Omental fat pad (tissue), 4 donors: ENCODE measurements around the gene MT1A. TPM values are rescaled to one million over a fixed set of nuclear protein-coding genes. Genes with fewer than 3 reads are reported as not detected.
A peak's percentile ranks its signal among the peaks of the same experiment; 100 is the strongest.
"Not testable (repeated sequence)": the region's sequence is repeated elsewhere in the genome, so short reads cannot be mapped to it uniquely, and the experiment has no call there.

Source experiments
- ATAC-seq: fragments of 150-250 bp; one replicate; pipeline ENCODE4 v1.9.1; 2016; ENCODE audit warnings: mild to moderate bottlenecking, moderate library complexity; ENCODE audit not compliant: low FRiP score
- DNase-seq: peaks from one replicate; pipeline ENCODE4 v3.0.0-alpha.2; 2019; ENCODE audit warnings: low spot score
- total RNA-seq, 4 donors: library from RNA; depleted of rRNA; stranded (reverse); fragments of >200 nt; gene quantifications; one replicate each; pipeline ENCODE4 v1.1.0, GENCODE V29; 2016
- TF ChIP-seq, protein P1 (sequence below), 3 donors: fragments of 450-650 bp; IDR thresholded peaks; one replicate each; pipeline ENCODE4 v1.5.1; 2016 to 2017; ENCODE audit warnings: antibody characterized with exemption in 3 of 3, mild to moderate bottlenecking in 3 of 3, moderate library complexity in 2 of 3

The MT1A gene
- total RNA-seq, 4 donors from 2014 or later: 88.4 to 1,854 (median 643) TPM

GRCh38 chr16:56667581-56668571, 29.4 kb downstream of the MT1A start, which contains the start of gene MT1G:
TSS of gene MT1G (minus strand) at chr16:56668065. CDS start at chr16:56667993, 72 bp downstream.
- TF ChIP-seq, protein P1, sequence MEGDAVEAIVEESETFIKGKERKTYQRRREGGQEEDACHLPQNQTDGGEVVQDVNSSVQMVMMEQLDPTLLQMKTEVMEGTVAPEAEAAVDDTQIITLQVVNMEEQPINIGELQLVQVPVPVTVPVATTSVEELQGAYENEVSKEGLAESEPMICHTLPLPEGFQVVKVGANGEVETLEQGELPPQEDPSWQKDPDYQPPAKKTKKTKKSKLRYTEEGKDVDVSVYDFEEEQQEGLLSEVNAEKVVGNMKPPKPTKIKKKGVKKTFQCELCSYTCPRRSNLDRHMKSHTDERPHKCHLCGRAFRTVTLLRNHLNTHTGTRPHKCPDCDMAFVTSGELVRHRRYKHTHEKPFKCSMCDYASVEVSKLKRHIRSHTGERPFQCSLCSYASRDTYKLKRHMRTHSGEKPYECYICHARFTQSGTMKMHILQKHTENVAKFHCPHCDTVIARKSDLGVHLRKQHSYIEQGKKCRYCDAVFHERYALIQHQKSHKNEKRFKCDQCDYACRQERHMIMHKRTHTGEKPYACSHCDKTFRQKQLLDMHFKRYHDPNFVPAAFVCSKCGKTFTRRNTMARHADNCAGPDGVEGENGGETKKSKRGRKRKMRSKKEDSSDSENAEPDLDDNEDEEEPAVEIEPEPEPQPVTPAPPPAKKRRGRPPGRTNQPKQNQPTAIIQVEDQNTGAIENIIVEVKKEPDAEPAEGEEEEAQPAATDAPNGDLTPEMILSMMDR (IDR thresholded peaks at IDR 0.05): no peak
- DNase-seq (no peak), ATAC-seq (peak; percentile 83)

GRCh38 chr16:56669005-56669839, 30.8 kb downstream of the MT1A start, which contains the start of gene MT1H:
TSS of gene MT1H (plus strand) at chr16:56669814. CDS start at chr16:56669885, 71 bp downstream.
- TF ChIP-seq, protein P1 (IDR thresholded peaks at IDR 0.05): no peak

GRCh38 chr16:56669840-56670619, 31.6 kb downstream of the MT1A start:
- TF ChIP-seq, protein P1 (IDR thresholded peaks at IDR 0.05): no peak
- DNase-seq (no peak), ATAC-seq (no peak)

More at GRCh38 chr16:56669005-56669839, 30.8 kb downstream of the MT1A start, which contains the start of gene MT1H:
- DNase-seq: no peak
- peak; percentile 58 for ATAC-seq

- DNase-seq: no peak
- TF ChIP-seq, protein P1 (IDR thresholded peaks at IDR 0.05): no peak
- ATAC-seq: no peak
These were observed 32.1 kb downstream of the MT1A start for GRCh38 chr16:56670620-56670934.

DNA sequence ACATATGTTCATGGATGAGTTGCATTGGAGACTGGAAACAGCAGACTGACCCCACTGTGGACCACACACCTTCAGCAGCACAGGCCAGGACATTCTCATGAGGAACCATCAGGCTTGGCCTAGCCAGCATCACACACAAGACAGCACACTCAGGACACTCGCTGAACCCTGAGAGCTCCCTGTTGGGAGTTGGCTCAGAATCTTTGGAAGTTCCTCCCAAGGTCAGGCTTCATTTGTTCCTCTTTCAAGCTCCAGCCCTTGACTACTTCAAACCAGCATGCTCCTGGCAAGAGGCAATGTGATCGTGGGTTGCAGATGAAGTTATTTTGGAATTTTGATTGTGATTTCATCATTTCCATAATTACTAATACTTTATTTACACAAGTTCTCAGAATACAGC, 33.2 kb downstream of the MT1A start:
- not testable (repeated sequence) for ATAC-seq, DNase-seq

GRCh38 chr16:56672171-56672570, 33.7 kb downstream of the MT1A start:
- ATAC-seq, DNase-seq: not testable (repeated sequence)

DNA sequence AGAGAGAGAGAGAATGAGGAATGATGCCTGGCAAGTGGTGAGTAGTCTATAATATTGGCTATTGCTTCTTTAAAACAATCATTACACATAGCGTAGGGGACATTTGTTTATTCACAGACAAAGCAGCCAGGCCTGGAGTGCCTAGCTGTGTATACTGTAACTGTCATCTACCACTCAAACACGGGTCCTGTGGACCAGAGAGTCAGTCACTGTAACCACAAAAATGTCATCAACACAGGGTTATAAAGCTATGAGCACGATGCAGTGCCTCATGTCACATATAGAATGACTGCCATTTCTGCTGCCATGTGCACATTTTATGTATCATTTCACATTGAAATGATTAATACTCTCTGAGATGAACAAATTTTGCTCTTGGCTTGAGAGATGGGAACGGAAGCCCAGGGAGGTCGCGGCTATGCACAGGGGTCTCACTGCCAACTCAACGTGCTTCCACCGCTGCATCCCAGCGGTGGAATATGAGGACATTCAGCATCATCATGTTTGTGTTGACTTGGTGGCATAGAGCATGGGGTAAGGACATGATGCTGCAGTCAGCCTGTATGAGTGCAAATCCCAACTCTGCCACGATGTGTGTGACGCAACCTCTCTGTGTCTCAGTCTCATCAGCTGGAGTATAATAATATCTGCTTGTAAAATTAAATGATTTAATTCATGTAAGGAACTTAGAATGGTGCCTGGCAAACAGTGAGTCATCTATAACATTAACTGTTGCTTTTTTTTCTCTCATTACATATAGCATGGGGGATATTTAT, 34.5 kb downstream of the MT1A start:
- no peak for DNase-seq
- ATAC-seq: no peak
- TF ChIP-seq, protein P1 (IDR thresholded peaks at IDR 0.05): no peak
